Measurements from ENCODE around the gene OOEP.
"Not testable (repeated sequence)": the region's sequence is repeated elsewhere in the genome, so short reads cannot be mapped to it uniquely, and the experiment has no call there.

The OOEP gene

GRCh38 chr6:73369563-73369962 is at the start of gene OOEP:
OOEP (minus strand) TSS chr6:73369897; CDS start chr6:73369792, 105 bp downstream.
- no peak for DNase-seq

GRCh38 chr6:73418081-73418741 is 48.5 kb upstream of the OOEP start:
- DNase-seq = no peak

DNA sequence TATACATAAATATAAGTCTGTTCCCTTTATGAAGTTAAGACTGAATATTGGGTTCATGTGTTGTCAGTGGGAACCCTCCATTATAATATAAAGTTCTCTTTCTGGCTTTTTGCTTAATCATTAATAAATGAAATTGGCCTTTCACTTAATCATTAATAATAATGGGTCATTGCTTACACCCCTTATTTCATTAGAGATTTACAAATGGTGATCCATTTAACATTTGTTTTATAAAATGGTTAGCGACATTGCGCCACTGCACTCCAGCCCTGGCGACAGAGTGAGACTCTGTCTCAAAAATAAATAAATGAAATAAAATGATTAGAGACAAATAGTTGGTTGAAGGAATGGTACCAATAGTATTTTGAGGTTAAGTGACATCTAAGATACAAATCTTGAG is 43.4 kb upstream of the OOEP start:
- DNase-seq = no peak

DNA sequence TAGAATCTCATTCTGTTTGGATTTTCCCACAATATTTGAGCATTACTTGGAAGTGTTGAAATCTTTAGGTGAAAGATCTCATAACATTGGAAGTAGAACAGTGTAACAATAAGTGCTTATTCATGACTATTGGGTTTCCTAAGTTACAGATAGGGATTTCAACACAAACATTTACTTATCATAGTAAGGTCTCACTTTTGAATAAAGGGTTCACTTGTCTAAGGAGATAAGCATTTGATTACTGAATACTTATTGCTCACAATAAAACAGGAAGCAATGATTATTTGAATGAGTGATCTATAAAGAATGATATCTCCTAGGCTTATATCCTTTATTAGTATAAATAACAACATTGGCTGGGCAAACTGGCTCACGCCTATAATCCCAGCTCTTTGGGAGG is 39.7 kb upstream of the OOEP start:
- DNase-seq = no peak

GRCh38 chr6:73400656-73401055 is 31.0 kb upstream of the OOEP start:
- no peak for DNase-seq

GRCh38 chr6:73395875-73396274 is 26.2 kb upstream of the OOEP start:
- DNase-seq = no peak

GRCh38 chr6:73394577-73395354 is 25.1 kb upstream of the OOEP start, which contains the start of gene DDX43:
DDX43 (plus strand) TSS chr6:73394828; CDS start chr6:73394906, 78 bp downstream.
- peak; percentile 23 to 36 for DNase-seq

- DNase-seq = no peak
Observed at GRCh38 chr6:73393278-73393677, 23.6 kb upstream of the OOEP start.

- DNase-seq = not testable (repeated sequence)
Observed at GRCh38 chr6:73392188-73392587, 22.5 kb upstream of the OOEP start.

DNA sequence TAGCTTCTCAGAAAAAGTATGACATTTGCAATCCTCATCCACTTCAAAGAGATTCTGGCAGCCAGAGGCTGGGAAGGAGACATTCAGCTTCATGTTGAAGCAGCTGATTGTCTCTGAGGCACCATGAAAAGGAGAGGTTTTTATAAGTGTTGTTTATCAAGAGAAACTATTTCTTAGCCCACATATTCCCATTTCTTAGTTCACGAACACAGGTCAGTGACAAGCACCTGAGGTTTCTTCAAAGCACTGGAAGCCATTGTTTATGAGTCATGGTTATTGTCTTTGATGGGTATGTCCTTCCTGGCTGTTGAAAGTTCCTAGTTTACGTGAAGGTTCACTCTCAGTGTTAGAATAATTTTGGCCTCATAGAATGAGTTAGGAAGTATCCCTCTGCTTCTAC is 22.0 kb upstream of the OOEP start:
- no peak for DNase-seq

GRCh38 chr6:73389854-73390253 is 20.2 kb upstream of the OOEP start:
- no peak for DNase-seq

- peak; percentile 45 to 62 for DNase-seq
Observed at GRCh38 chr6:73388800-73389512, 19.3 kb upstream of the OOEP start.

GRCh38 chr6:73388433-73388799 is 18.7 kb upstream of the OOEP start:
- DNase-seq = peak in 1 of 2 donors; percentile 1

GRCh38 chr6:73382462-73383113 is 12.9 kb upstream of the OOEP start:
- DNase-seq = no peak

DNA sequence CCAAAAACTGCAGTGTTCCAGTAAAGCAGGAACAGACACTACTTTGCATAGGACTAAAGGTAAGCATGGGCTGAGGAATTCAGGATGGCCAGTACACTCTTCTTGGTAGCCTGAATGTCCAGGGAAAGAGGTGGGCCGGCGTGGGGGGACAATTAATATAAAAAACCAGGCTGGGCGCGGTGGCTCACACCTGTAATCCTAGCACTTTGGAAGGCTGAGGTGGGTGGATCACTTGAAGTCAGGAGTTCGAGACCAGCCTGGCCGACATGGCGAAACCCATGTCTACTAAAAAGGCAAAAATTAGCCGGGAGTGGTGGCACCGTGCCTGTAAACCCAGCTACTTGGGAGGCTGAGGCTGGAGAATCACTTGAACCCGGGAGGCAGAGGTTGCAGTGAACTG is 11.8 kb upstream of the OOEP start:
- not testable (repeated sequence) for DNase-seq

- DNase-seq = no peak
Observed at GRCh38 chr6:73377225-73377624, 7.5 kb upstream of the OOEP start.

- DNase-seq = no peak
Observed at GRCh38 chr6:73375216-73375615, 5.5 kb upstream of the OOEP start.

DNA sequence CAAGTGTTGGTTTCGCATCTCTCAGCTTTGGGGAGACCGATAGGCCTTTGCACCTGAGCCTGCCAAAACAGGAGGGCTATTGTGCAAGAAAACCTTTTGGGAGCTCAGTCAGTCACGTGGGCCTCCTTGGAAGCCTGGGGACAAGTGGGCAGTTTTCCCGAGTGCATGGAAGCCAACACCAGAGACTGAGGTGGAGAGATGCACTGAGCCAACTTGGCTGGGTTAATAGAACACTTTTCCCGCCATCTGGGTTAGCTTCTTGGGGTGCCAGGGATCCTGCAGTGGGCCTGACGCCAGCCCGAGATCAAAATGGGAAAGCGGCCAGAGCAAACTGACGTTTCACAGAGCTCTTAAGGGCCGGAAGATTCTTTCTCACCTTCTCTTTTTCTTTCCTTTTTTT is 2.8 kb upstream of the OOEP start:
- DNase-seq = no peak

- no peak for DNase-seq
Observed at GRCh38 chr6:73371984-73372383, 2.3 kb upstream of the OOEP start.

GRCh38 chr6:73369157-73369556 is 540 bp downstream of the OOEP start:
- no peak for DNase-seq

GRCh38 chr6:73368675-73369074 is 1.0 kb downstream of the OOEP start:
- DNase-seq = no peak

GRCh38 chr6:73367761-73368355 is 1.8 kb downstream of the OOEP start:
- DNase-seq = no peak

DNA sequence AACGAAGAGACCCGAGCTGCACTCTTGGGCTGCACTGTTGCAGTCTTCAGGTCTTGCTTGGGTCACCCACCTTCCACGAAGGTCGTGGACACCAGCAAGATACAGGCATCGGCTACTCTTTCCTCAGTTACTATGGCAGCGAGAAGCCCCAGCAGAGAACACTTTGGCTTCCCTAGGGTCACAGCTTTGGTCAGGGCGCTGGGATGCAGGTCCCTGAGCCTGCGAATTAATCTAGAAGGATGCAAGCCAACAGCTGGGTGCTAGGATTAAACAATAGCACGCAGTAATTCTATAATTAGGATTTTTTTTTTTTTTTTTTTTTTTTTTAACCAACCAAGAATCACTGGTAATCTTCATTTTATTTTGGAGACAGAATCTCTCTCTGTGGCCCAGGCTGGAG is 5.1 kb downstream of the OOEP start:
- DNase-seq = no peak

Measured in inflammatory macrophage treated with lipopolysaccharide for 1 hour (primary cell).